Measurements from ENCODE around the gene TLCD5. TPM values are rescaled to one million over a fixed set of nuclear protein-coding genes. Genes with fewer than 3 reads are reported as not detected.
A peak's percentile ranks its signal among the peaks of the same experiment; 100 is the strongest.

Gene TLCD5
- total RNA-seq, 1 experiment from 2014 or later: 11.1 TPM

GRCh38 chr11:120354068-120354467 lies 29.0 kb downstream of the TLCD5 start:
- H3K4me3 ChIP-seq (ENCODE audit: low read depth, low read length, poor library complexity, severe bottlenecking): no peak overlapping the region
- H3K27me3 ChIP-seq (replicated peaks; ENCODE audit: insufficient read depth, low read depth, low read length, poor library complexity): no peaks in the 10 kb centered on the region
- H3K36me3 ChIP-seq (ENCODE audit: insufficient read depth, low read length, poor library complexity, severe bottlenecking): no peaks in the 10 kb centered on the region
- peak; percentile 33 for DNase-seq (ENCODE audit: low spot score)
- intact Hi-C loops (cut with micrococcal nuclease; ENCODE audit: unreplicated experiment): no loop called here
- no peak overlapping the region for H3K27ac ChIP-seq (ENCODE audit: low read depth, low read length, poor library complexity, severe bottlenecking)
- ChIA-PET POLR2A (ENCODE audit: low non-redundant PET) (no interaction called here), CTCF (no interaction called here)
- no TSS peak for BruUV-seq (replicated peaks)
- peaks cover 23% of the 10 kb centered on the region for H3K4me1 ChIP-seq (ENCODE audit: insufficient read depth, low read length, poor library complexity, severe bottlenecking)
- H3K9me3 ChIP-seq (ENCODE audit: low read depth, low read length, poor library complexity, severe bottlenecking): no peaks in the 10 kb centered on the region
- no peak for TF ChIP-seq EZH2 (IDR thresholded peaks at IDR 0.05; ENCODE audit: borderline replicate concordance, low read depth, low read length, poor library complexity, severe bottlenecking)
- TF ChIP-seq, protein P1, sequence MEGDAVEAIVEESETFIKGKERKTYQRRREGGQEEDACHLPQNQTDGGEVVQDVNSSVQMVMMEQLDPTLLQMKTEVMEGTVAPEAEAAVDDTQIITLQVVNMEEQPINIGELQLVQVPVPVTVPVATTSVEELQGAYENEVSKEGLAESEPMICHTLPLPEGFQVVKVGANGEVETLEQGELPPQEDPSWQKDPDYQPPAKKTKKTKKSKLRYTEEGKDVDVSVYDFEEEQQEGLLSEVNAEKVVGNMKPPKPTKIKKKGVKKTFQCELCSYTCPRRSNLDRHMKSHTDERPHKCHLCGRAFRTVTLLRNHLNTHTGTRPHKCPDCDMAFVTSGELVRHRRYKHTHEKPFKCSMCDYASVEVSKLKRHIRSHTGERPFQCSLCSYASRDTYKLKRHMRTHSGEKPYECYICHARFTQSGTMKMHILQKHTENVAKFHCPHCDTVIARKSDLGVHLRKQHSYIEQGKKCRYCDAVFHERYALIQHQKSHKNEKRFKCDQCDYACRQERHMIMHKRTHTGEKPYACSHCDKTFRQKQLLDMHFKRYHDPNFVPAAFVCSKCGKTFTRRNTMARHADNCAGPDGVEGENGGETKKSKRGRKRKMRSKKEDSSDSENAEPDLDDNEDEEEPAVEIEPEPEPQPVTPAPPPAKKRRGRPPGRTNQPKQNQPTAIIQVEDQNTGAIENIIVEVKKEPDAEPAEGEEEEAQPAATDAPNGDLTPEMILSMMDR (conservative IDR thresholded peaks at IDR 0.05; ENCODE audit: low read depth, low read length): no peak

DNA sequence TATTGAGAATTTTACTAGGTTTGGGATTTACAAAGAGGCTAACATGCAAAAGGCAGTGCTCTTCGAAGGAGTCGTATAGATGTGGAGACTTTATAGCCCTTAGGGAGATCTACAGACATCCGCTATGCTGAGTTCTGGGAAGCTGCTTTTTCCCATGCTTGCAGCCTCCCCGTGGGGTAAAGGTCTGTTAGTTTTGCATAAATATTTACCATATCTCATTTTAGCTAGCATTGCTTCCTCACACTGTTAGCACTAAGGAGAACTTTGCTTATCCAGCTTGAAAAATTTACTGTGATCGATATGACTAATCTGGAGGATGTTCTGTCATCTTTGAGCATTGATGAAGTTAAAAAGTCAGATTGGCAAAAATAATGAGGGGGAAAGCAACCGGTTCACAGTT lies 29.7 kb downstream of the TLCD5 start:
- intact Hi-C loops (cut with micrococcal nuclease; ENCODE audit: unreplicated experiment): no loop called here

DNA sequence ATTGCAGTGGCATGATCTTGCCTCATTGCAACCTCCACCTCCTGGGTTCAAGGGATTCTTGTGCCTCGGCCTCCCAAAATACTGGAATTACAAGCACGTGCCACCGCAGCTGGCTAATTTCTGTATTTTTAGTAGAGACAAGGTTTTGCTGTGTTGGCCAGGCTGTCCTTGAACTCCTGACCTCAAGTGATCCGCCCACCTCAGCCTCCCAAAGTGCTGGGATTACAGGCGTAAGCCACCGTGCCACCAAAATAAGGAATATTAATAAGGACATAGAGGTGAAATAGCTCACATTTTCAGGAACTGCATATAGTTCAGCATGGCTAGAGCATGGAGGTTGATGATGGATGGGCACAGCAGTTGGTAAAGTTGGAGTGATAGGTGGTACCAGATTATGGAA lies 32.5 kb downstream of the TLCD5 start:
- Histone ChIP-seq H3K36me3 (ENCODE audit: insufficient read depth, low read length, poor library complexity, severe bottlenecking) (no peaks in the 10 kb centered on the region), H3K27ac (ENCODE audit: low read depth, low read length, poor library complexity, severe bottlenecking) (no peak overlapping the region), H3K27me3 (replicated peaks; ENCODE audit: insufficient read depth, low read depth, low read length, poor library complexity) (no peaks in the 10 kb centered on the region), H3K9me3 (ENCODE audit: low read depth, low read length, poor library complexity, severe bottlenecking) (no peaks in the 10 kb centered on the region), H3K4me1 (ENCODE audit: insufficient read depth, low read length, poor library complexity, severe bottlenecking) (peaks cover 17% of the 10 kb centered on the region), H3K4me3 (ENCODE audit: low read depth, low read length, poor library complexity, severe bottlenecking) (no peak overlapping the region)
- TF ChIP-seq, protein P1 (conservative IDR thresholded peaks at IDR 0.05; ENCODE audit: low read depth, low read length): no peak
- no peak for TF ChIP-seq EZH2 (IDR thresholded peaks at IDR 0.05; ENCODE audit: borderline replicate concordance, low read depth, low read length, poor library complexity, severe bottlenecking)
- intact Hi-C loops (cut with micrococcal nuclease; ENCODE audit: unreplicated experiment): no loop called here
- no TSS peak for BruUV-seq (replicated peaks)
- POLR2A ChIA-PET (ENCODE audit: low non-redundant PET): no interaction called here
- CTCF ChIA-PET: no interaction called here
- no peak for DNase-seq (ENCODE audit: low spot score)

More for the DNA sequence above, 29.7 kb downstream of the TLCD5 start:
- Histone ChIP-seq H3K36me3 (ENCODE audit: insufficient read depth, low read length, poor library complexity, severe bottlenecking) (no peaks in the 10 kb centered on the region), H3K4me3 (ENCODE audit: low read depth, low read length, poor library complexity, severe bottlenecking) (no peak overlapping the region), H3K27me3 (replicated peaks; ENCODE audit: insufficient read depth, low read depth, low read length, poor library complexity) (no peaks in the 10 kb centered on the region), H3K27ac (ENCODE audit: low read depth, low read length, poor library complexity, severe bottlenecking) (peak overlapping the region; percentile 18), H3K4me1 (ENCODE audit: insufficient read depth, low read length, poor library complexity, severe bottlenecking) (peaks cover 17% of the 10 kb centered on the region), H3K9me3 (ENCODE audit: low read depth, low read length, poor library complexity, severe bottlenecking) (no peaks in the 10 kb centered on the region)
- peak; percentile 41 for DNase-seq (ENCODE audit: low spot score)
- CTCF ChIA-PET: no interaction called here
- TF ChIP-seq, protein P1 (conservative IDR thresholded peaks at IDR 0.05; ENCODE audit: low read depth, low read length): no peak
- no peak for TF ChIP-seq EZH2 (IDR thresholded peaks at IDR 0.05; ENCODE audit: borderline replicate concordance, low read depth, low read length, poor library complexity, severe bottlenecking)
- BruUV-seq (replicated peaks): no TSS peak
- POLR2A ChIA-PET (ENCODE audit: low non-redundant PET): no interaction called here
